Immature natural killer cell (primary cell): Measurements from ENCODE around the gene ROM1. TPM values are rescaled to one million over a fixed set of nuclear protein-coding genes. Genes with fewer than 3 reads are reported as not detected.

ENCODE experiments used
- DNase-seq, 3 donors: peaks; one replicate each; pipeline ENCODE4 v3.0.0; 2022; ENCODE audit warnings: mixed read lengths in 1 of 3
- H3K27ac Mint-ChIP-seq, 6 donors: one replicate each; pipeline ENCODE4 v1.8.0; 2020; ENCODE audit warnings: mixed read lengths in 6 of 6, mild to moderate bottlenecking in 5 of 6, inconsistent platforms in 4 of 6, moderate library complexity in 3 of 6
- H3K27me3 Mint-ChIP-seq, 3 donors: one replicate each; pipeline ENCODE4 v1.8.0; 2020 to 2021; ENCODE audit warnings: low read depth in 3 of 3, mild to moderate bottlenecking in 3 of 3, mixed read lengths in 3 of 3, moderate library complexity in 3 of 3, inconsistent platforms in 1 of 3
- H3K36me3 Mint-ChIP-seq, 3 donors: one replicate each; pipeline ENCODE4 v1.8.0; 2020; ENCODE audit warnings: mixed read lengths in 3 of 3, inconsistent platforms in 2 of 3, mild to moderate bottlenecking in 2 of 3
- H3K4me1 Mint-ChIP-seq, 2 donors: one replicate each; pipeline ENCODE4 v1.8.0; 2020; ENCODE audit warnings: inconsistent platforms in 2 of 2, mild to moderate bottlenecking in 2 of 2, mixed read lengths in 2 of 2, moderate library complexity in 1 of 2
- H3K4me3 Mint-ChIP-seq, 5 donors: one replicate each; pipeline ENCODE4 v1.8.0; 2020; ENCODE audit warnings: mild to moderate bottlenecking in 5 of 5, mixed read lengths in 5 of 5, inconsistent platforms in 3 of 5, moderate library complexity in 3 of 5
- H3K9me3 Mint-ChIP-seq, 6 donors: one replicate each; pipeline ENCODE4 v1.8.0; 2020; ENCODE audit warnings: mild to moderate bottlenecking in 6 of 6, mixed read lengths in 6 of 6, inconsistent platforms in 4 of 6, moderate library complexity in 3 of 6
- polyA plus RNA-seq, 3 donors: library from polyadenylated mRNA; unstranded; fragments of 300-500 nt; fragmentation: Illumina TruSeq; gene quantifications; one replicate each; pipeline ENCODE4 v1.2.3, GENCODE V29; 2021

ROM1 gene
- polyA plus RNA-seq, 3 donors from 2014 or later: 0.17 to 2.1 (median 1.6) TPM

DNA sequence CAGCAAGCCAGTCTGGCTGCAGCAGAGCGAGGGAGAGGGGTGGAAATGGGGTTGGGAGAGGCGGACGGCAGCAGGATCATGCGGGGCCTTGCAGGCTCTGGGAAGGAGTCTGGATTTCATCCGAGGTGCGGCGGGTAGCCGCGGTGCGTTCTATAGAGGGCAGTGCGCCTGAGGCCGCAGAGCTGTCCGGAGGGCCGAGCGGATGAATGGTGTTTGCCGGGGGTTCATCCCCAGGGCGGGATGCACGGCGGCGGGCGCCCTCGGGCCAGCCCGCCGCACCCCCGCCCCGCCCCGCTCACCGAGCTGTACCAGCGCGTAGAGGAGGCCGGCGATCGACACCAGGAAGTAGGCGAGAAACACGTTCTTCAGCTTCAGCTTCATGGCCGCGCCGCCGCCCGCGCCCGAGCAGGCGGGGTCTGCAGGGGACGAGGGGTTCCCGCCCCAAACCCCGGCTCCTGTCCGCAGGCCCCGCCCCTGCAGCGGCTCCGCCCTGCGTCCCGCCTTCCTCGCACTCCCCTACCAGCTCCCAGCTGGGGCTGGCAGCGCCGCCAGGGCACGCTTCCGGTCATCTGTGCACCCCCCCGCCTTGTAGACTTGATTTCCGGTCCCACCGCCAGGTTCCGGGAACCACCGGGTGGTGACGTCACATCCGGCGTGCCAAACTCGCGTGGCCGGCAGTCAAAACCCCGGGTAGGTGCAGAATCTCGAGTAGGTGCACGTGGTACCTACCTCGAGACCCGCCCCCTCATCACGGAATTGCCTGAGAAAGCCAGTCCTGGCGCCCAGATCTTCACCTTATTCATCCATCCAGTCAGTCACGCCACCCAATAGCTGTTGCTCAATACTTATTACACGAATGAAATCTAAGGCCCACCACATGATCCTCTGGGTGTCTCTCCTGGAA is 8.8 kb downstream of the ROM1 start, which contains the start of gene B3GAT3:
TSS of gene B3GAT3 (minus strand) at position 420 of the 904 bp plus-strand sequence. CDS start at position 381, 39 bp downstream.
- no peaks in the 10 kb centered on the region for H3K9me3 Mint-ChIP-seq

DNA sequence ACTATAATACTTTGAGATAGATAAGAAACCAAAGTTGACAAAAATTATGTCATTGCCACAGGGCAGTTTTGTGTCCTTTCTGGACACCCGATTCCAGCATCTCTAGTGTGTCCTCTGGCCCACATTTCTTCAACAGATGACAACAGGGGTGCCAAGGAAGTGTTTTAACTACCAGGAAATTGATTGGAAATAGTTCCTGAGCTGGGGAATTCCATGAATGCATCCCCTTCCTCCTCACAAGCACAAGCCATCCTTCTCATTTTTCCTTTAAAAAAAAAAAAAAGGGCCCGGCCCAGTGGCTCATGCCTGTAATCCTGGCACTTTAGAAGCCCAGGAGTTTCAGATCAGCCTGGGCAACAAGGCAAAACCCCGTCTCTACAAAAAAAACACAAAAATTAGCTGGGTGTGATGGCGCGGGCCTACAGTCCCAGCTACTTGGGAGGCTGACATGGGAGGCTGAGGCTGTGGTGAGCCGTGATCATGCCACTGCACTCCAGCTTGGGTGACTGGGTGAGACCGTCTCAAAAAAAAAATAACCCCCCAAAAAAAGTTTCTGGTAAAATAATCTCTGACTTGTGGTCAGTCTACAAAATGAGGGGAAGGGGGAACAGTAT is 9.5 kb downstream of the ROM1 start:
- H3K4me3 Mint-ChIP-seq: peak overlapping the region; percentile 70 to 89 (median 77)
- H3K27ac Mint-ChIP-seq: peak overlapping the region; percentile 91 to 100 (median 94)
- H3K4me1 Mint-ChIP-seq: peaks cover 26 to 27% of the 10 kb centered on the region in 2 donors
- peaks cover 0 to 10% (median 9%) of the 10 kb centered on the region in 3 donors for H3K27me3 Mint-ChIP-seq
- peaks cover 6 to 25% (median 9%) of the 10 kb centered on the region in 3 donors for H3K36me3 Mint-ChIP-seq
- H3K9me3 Mint-ChIP-seq: no peaks in the 10 kb centered on the region
- DNase-seq: no peak

More for the DNA sequence above, 8.8 kb downstream of the ROM1 start, which contains the start of gene B3GAT3:
- Mint-ChIP-seq H3K36me3 (peaks cover 5 to 20% (median 6%) of the 10 kb centered on the region in 3 donors), H3K27me3 (peaks cover 0 to 10% (median 9%) of the 10 kb centered on the region in 3 donors), H3K4me3 (peak within 1 kb of the TSS; percentile 89 to 96 (median 91)), H3K4me1 (peaks cover 26 to 27% of the 10 kb centered on the region in 2 donors), H3K27ac (peak within 1 kb of the TSS; percentile 91 to 100 (median 95))
- peak; percentile 98 for DNase-seq

DNA sequence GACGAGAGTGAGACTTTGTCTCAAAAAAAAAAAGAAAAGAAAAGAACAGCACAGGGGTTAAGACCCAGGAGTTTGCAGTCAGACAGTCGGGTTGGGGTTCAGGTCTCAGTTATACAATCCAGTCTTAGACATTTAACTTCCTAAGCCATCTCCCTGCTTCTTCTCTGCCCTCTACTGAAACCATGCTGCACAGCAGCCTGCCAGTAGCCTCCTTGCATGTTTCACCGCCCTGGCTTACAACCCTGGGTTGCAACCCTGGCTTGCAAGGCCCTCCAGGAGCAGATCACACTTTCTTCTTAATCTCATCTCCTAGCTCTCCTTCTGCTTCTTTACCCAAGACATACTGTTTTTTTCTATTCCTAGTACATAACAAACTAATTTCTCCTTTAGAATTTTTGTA is 14.7 kb downstream of the ROM1 start:
- H3K36me3 Mint-ChIP-seq: peaks cover 15 to 62% (median 28%) of the 10 kb centered on the region in 3 donors
- H3K27ac Mint-ChIP-seq: peak overlapping the region in 2 of 6 donors; percentile 26 to 75
- H3K27me3 Mint-ChIP-seq: peaks cover 0 to 5% (median under 1%) of the 10 kb centered on the region in 3 donors
- no peaks in the 10 kb centered on the region for H3K9me3 Mint-ChIP-seq
- H3K4me3 Mint-ChIP-seq: no peak overlapping the region
- H3K4me1 Mint-ChIP-seq: peaks cover 0 to 3% of the 10 kb centered on the region in 2 donors
- no peak for DNase-seq

DNA sequence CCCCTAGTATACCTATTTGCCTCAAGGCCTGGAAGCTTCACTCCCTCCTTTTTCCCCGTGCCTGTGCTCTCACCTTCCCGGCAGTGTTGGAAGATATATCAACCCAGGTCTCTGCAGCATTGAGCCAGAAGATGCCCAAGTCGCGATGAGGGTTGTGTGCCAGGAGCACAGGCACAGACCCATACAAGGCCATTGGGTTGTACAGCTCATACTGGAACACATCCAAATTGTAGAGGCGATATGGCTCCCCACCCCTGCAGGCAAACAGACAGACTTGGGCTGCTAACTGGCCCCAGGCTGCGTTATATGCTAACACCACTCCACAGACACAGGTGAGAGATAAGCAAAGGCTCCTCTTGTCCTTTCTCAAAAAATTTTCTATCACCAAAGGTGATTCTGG is 19.4 kb downstream of the ROM1 start:
- no peak for DNase-seq
- Mint-ChIP-seq H3K27ac (peak overlapping the region in 2 of 6 donors; percentile 55 to 59), H3K4me3 (no peak overlapping the region), H3K36me3 (peaks cover 23 to 70% (median 33%) of the 10 kb centered on the region in 3 donors), H3K9me3 (no peaks in the 10 kb centered on the region), H3K27me3 (peaks cover 0 to 5% (median 2%) of the 10 kb centered on the region in 3 donors), H3K4me1 (peaks cover 16 to 17% of the 10 kb centered on the region in 2 donors)

DNA sequence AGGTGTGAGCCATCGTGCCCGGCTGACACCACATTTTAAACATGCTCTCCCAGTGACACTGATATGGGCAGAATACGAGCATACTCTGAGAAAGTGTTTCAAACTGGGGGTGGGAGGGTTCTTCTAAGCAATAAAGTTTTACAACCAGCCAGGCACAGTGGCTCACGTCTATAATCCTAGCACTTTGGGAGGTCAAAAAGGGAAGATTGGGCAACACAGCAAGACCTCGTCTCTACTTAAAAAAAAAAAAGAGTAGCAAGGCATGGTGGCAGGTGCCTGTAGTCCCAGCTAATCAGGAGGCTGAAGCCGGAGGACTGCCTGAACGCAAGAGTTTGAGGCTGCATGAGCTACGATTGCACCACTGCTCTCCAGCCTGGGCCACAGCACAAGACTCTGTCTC is 31.2 kb downstream of the ROM1 start:
- H3K4me1 Mint-ChIP-seq: peaks cover 45 to 48% of the 10 kb centered on the region in 2 donors
- DNase-seq: no peak
- H3K36me3 Mint-ChIP-seq: peaks cover 0 to 5% (median 5%) of the 10 kb centered on the region in 3 donors
- peak overlapping the region in 5 of 6 donors; percentile 17 to 59 (median 39) for H3K27ac Mint-ChIP-seq
- peaks cover 0 to 11% (median 0%) of the 10 kb centered on the region in 3 donors for H3K27me3 Mint-ChIP-seq
- H3K4me3 Mint-ChIP-seq: peak overlapping the region in 3 of 5 donors; percentile 15 to 48 (median 26)
- no peaks in the 10 kb centered on the region for H3K9me3 Mint-ChIP-seq

DNA sequence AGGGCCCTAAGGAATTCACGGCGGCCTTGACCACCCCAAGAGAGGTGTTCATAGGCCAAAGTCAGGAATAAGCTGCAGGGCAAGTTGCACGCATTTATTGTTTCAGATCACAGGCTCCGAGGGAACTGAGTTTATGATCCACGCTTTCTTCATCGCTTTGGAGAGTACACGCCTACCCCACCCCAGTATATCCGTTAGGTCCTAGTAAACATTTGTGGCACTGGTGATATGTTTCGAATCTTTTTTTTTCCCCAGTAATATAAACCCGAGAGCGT is 32.6 kb downstream of the ROM1 start:
- Mint-ChIP-seq H3K9me3 (no peaks in the 10 kb centered on the region), H3K27me3 (peaks cover 0 to 10% (median 0%) of the 10 kb centered on the region in 3 donors), H3K4me1 (peaks cover 40 to 41% of the 10 kb centered on the region in 2 donors), H3K27ac (peak overlapping the region; percentile 95 to 99 (median 98)), H3K36me3 (no peaks in the 10 kb centered on the region), H3K4me3 (peak overlapping the region; percentile 91 to 99 (median 96))
- no peak for DNase-seq

DNA sequence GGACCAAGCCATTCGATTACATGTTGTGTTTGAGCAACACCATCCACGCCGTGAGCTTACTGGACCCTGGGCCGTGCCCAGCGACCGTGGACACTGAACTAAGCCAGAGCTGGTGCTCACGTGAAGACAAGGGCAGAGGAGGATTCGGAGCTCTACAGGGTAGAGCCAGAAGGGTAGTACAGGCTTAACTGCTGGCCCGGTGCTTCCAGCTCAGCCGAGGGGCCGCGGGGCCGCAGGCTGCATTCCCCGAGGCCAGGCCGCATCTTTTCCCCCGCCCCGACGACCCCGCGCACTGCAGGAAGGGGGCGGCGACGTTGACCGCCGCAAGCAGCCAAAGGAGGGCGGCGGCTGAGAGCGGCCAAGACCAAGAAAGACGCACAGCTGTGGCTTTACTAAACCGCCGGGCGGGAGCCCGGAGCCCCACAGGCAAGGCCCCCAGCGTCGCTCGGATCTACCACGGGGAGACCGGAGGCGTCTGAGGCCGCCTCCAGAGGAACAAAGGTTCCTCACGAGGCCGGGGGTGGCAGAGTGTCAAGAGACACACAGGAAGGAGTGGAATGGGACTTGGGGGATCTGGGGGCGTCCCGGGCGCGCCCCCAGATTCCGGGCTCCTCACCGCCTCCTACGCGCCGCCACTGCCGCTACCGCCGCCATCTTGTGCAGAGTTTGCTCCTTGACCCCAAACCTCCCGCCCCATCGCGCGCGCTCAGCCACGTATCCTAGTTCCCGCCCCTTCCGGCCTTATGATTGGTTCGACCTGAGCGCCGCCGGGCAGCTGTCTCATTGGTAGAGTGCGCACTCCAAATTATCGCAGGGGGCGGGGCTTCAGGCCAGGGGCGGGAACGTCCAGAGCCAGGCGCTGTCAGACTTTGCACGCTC is 33.1 kb downstream of the ROM1 start, which contains the start of gene GANAB:
TSS of gene GANAB (minus strand) at position 668 of the 879 bp plus-strand sequence. CDS start at position 654, 14 bp downstream.
- Mint-ChIP-seq H3K27me3 (peaks cover 0 to 7% (median 0%) of the 10 kb centered on the region in 3 donors), H3K27ac (peak within 1 kb of the TSS; percentile 95 to 99 (median 98)), H3K36me3 (no peaks in the 10 kb centered on the region), H3K4me1 (peaks cover 35% of the 10 kb centered on the region in 2 donors), H3K4me3 (peak within 1 kb of the TSS; percentile 91 to 99 (median 96)), H3K9me3 (no peaks in the 10 kb centered on the region)
- peak; percentile 96 to 97 (median 97) for DNase-seq

DNA sequence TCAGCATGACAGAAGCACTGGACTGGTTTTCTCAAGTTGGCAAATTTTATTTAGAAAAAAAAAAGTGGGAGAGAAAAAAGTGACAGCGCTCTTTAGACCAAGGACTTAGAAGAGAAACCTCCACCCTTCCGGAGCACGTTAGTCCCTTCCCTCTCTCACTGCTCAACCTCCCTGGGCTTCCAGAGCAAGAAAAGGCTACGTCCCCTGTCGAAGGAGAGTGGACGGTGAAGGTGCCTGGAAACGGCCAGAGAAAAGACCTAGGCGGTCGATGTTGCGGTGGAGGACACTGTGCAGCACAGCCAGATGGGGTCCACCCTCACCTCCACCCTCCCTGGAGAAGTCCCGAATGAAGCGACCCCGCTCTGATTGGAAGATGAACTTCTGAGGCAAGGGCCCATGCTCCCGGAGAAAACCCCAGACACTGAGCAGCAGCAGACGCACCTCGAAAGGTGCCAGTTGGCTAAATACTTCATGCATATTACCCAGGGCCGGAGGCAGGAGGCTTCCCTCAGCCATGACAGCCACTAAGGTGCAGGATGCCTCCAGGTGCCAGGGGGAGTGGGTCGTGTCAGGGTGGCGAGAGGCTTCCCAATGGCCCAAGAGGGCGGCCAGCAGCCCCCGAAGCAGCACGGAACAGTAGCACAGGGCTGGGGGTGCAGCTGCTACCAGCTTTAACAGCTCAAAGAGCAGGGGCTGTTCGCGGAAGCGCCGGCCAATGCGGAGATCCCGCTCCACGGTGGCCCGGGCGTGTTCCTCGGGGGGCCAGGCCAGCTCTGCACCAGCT is 34.0 kb downstream of the ROM1 start:
- Mint-ChIP-seq H3K9me3 (no peaks in the 10 kb centered on the region), H3K4me3 (peak overlapping the region; percentile 91 to 99 (median 96)), H3K27ac (peak overlapping the region; percentile 95 to 99 (median 98)), H3K27me3 (peaks cover 0 to 7% (median 0%) of the 10 kb centered on the region in 3 donors), H3K4me1 (peaks cover 35% of the 10 kb centered on the region in 2 donors), H3K36me3 (no peaks in the 10 kb centered on the region)
- DNase-seq: no peak

DNA sequence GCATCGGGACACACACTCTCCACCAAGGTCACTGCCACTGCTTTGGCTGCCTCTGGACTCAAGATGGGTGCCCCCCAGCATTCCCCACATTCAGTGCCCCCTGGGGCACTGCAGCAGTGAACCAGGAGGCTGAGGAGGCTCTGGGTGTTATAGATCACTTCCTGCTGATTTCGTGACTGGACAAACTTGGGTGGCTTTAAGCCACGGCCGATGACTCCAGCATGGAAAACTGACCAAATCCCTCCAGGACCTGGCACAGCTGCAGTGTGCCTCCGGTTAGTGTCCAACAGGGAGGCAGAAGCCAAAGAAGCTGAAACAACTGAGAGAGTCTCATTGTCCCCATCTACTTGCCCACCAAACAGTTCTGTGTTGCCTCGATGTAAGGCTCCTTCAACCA is 34.5 kb downstream of the ROM1 start:
- no peaks in the 10 kb centered on the region for H3K9me3 Mint-ChIP-seq
- peaks cover 0 to 7% (median 1%) of the 10 kb centered on the region in 3 donors for H3K27me3 Mint-ChIP-seq
- no peak for DNase-seq
- no peak overlapping the region for H3K4me3 Mint-ChIP-seq
- H3K4me1 Mint-ChIP-seq: peaks cover 37 to 41% of the 10 kb centered on the region in 2 donors
- peak overlapping the region in 1 of 6 donors; percentile 35 for H3K27ac Mint-ChIP-seq
- no peaks in the 10 kb centered on the region for H3K36me3 Mint-ChIP-seq

DNA sequence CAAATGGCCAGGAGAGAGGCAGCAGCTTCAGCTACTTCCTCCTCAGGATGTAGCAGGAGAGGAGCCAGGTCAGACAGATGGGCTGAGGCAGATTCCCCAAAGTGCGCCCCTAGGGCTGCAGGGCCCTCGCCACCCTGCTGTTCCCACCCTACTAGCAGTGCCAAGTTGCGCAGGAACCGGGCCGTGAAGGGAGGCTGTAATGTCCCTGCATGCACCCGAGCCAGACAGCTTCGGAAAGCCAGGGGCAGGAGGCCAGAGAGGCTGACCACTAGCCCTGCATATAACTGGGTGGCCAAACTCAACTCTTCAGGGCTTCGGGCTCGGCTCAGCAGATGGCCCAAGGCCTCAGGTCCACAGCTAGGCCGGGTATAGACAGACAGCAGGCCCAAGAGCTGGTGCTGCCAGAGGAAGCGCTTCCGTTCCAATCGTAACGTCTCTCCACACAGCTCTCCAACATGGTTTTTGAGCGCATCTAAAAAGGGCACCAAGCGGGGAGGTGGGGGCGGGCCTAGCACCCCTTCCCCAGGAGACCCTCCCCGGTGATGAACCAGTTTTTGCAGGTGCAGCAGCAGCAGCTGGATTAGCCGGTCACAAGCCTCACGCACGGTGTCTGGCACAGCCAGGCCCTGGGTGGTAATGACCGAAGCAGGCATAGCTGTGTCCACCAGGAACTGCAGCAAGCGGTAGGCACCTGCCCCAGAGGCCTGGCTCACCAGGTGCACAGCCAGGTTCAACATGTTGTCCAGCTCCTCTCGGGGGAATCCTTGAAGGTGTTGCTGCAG is 35.3 kb downstream of the ROM1 start:
- Mint-ChIP-seq H3K27me3 (peaks cover 5 to 10% (median 8%) of the 10 kb centered on the region in 3 donors), H3K27ac (peak overlapping the region in 1 of 6 donors; percentile 35), H3K9me3 (no peaks in the 10 kb centered on the region), H3K4me3 (no peak overlapping the region), H3K4me1 (peaks cover 42 to 47% of the 10 kb centered on the region in 2 donors), H3K36me3 (no peaks in the 10 kb centered on the region)
- DNase-seq: no peak

DNA sequence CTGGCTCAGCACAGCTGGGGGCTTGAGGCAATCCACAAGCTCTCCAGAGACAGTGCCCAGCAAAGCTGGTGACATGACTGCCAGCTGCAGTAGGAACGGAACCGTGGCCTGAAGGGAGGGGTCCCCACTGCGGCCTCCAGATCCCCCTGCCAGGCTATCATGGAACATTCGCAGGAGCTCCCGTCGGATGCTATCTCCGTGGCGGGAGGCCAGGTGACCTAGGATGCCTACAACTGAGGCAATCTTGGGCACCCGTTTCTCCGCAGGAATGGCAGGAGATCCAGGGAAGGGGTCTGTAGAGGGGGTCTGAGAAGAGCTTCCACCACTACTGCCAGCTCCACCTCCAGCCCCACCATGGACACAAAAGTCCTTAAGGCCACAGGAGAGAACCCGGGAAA is 35.9 kb downstream of the ROM1 start:
- no peak for DNase-seq
- Mint-ChIP-seq H3K27ac (peak overlapping the region in 1 of 6 donors; percentile 40), H3K9me3 (no peaks in the 10 kb centered on the region), H3K36me3 (no peaks in the 10 kb centered on the region), H3K27me3 (peaks cover 9 to 16% (median 11%) of the 10 kb centered on the region in 3 donors), H3K4me3 (no peak overlapping the region), H3K4me1 (peaks cover 45 to 51% of the 10 kb centered on the region in 2 donors)

DNA sequence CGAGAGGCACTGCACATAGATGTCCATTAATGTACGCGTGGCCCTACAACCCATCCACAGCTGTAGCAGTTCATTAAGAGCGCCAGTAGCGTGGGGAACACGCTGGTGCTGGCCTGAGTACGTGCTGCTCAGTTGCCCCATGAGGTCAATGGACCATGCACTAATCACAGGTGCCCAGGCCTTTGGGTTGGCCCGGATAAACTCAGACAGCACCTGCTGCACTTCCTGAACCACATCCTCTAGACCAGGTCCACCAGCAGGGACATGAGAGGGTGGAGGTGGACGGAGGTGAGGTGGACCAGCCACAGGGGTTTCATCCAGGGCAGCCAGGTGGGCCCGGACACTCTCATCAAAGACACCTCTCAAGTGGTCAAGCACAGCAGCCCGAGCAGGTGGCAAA is 36.4 kb downstream of the ROM1 start:
- H3K9me3 Mint-ChIP-seq: no peaks in the 10 kb centered on the region
- peaks cover 9 to 21% (median 16%) of the 10 kb centered on the region in 3 donors for H3K27me3 Mint-ChIP-seq
- H3K36me3 Mint-ChIP-seq: no peaks in the 10 kb centered on the region
- H3K27ac Mint-ChIP-seq: no peak overlapping the region
- no peak for DNase-seq
- no peak overlapping the region for H3K4me3 Mint-ChIP-seq
- peaks cover 40 to 48% of the 10 kb centered on the region in 2 donors for H3K4me1 Mint-ChIP-seq
